GM21526 (cell line): Measurements from ENCODE around the gene RNF151.

Experiments
- ATAC-seq: cut with Tn5 transposase; IDR thresholded peaks from one replicate; pipeline ENCODE4 v1.9.1; 2021; ENCODE audit warnings: moderate library complexity; ENCODE audit not compliant: unreplicated experiment, low FRiP score

The RNF151 gene

DNA sequence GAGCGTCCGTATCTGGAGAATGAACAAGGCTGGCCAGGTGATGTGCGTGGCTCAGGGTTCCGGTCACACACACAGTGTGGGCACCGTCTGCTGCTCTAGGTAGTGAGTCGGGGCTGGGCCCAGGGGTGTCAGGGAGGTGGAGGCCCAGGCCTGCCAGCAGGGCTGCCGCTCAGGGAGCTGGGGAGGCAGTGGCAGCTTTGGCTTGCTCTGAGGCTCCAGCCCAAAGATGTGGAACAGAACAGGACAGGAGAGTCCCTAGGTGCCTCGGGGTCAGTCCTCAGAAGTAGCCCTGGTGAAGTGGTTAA, 9.5 kb downstream of the RNF151 start:
- no peak for ATAC-seq

DNA sequence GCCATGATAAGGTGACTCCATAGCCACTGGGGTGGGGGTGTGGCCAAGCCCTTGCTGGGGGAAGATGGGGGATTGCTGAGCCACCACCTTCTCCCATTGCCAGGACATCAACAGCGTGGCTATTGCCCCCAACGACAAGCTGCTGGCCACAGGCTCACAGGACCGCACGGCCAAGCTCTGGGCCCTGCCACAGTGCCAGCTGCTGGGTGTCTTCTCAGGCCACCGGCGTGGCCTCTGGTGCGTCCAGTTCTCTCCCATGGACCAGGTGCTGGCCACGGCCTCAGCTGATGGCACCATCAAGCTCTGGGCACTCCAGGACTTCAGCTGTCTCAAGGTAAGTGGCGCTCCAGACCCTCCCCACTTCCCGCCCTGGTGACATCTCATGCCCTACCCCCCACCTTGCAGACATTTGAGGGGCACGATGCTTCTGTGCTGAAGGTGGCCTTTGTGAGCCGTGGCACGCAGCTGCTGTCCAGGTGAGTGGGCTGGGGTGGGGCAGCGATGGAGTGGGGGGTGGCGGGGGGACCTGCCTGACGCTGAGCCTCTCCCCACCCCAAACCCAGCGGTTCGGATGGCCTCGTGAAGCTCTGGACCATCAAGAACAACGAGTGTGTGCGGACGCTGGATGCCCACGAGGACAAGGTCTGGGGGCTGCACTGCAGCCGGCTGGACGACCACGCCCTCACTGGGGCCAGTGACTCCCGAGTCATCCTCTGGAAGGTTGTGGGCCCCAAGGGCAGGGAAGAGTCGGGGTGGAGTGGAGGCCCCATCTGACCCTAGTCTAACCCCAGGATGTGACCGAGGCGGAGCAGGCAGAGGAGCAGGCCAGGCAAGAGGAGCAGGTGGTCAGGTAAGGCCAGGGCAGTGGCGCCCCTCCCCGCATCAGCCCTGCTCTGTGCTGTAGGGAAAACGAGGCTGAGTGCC, 10.6 kb downstream of the RNF151 start:
- ATAC-seq: no peak

DNA sequence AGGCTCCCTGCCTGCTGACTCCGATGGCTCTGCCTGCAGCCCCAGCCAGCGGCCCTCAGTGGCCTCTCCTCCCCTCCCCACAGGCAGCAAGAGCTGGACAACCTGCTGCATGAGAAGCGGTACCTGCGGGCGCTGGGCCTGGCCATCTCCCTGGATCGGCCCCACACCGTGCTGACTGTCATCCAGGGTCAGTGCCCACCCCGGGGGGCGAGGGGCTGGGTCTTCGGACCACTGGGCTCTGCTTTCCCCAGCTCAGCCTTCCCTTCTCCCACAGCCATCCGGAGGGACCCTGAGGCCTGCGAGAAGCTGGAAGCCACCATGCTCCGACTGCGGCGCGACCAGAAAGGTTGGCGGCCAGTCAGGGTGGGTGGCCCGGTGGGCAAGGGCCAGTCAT, 11.2 kb downstream of the RNF151 start:
- ATAC-seq: no peak

DNA sequence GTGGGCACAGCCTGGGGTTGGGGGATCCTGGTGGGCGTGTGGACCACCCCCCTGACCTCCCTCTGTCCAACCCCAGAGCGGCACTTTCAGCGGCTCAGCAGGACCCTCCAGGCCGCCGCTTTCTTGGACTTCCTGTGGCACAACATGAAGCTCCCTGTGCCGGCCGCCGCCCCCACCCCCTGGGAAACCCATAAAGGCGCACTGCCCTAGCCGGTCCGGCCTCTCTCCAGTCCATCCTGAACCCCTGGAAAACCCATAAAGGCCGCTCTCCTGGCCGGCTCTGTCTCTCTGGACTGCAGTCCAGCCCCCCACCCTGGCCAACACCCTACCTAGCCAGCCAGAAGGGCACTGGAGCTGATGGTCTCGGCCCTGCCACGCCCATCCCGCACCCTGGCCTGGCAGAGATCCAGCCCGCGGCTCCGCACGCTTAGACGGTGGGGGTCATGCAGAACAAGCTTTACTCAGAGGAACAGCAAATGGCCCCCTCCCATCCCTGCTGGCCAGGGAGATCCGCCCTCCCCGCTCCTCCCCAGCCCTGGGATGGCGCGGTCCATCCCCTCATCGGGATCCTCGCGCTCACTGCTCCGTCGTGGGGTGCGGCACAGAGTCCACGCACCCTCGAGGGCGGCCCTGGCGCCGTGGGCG, 11.9 kb downstream of the RNF151 start:
- no peak for ATAC-seq

DNA sequence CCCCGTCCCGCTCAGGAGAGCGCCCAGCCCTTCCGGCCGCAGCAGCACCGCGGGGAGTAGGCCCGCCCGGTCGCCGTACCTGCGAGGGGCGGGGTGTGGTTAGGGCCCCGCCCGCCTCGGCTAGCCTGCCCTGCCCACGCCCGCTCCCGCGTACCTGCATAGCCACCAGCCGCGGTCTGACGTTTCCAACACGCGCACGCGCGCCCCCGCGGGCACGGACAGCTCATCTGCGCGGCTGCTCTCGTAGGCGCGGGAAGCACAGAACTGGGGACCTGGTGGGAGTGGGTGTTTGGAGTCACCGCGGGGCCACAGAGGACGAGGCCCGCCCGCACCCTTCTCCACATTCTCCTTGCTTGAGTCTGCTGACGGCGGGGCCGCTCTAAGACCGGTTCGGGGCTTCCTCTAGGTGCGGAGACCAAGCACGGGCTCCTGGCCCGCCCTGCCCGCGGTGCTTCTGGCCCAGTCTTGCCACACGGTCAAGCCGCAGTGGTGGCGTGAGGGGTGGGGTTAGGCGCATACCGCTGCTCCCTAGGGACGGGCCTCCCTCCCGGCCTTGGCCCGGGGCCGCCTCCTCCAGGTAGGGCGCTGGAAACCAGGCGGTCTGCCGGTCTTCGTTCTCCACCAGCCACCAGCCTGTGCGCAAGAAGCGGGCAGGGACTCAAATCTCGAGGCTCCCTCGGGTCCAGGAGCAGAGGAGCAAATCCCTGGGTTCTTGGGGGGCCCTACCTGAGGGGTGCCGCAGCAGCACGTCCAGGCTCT, 12.8 kb downstream of the RNF151 start:
- ATAC-seq: no peak

DNA sequence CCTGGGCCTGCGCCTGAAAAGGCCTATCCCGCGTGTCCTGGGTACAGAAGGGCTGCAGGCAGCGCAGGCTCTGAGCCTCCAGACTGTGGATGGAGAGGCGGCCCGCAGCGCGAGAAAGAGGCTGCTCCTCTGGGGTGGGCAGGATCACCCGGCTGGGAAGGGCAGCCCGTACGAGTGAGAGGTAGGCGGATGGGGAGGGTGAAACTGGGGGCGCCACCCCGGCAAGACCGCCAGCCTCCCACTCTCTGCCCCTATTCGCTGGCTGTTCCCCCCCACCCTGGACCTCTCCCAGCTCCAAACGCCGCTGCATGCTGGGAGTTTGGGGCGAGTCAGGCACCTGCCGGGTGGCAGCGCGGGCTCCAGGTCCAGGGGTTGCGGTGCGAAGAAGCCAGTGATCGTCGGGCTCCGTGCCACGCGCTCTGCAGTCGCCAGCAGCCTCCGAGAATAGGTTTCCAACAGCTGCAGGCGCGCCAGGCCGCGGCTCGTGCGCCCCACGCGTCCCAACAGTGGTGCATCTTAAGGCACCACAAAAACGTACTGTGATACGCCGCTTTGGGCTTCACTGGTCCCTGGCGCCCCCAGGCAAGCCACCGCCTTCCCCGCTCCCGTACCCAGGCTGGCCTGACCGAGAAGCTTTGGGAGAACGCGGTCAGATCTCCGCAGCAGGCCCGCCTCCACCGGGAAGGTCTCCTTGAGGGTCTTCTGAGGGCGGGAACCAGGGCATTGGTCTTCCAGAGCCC, 13.5 kb downstream of the RNF151 start:
- no peak for ATAC-seq

DNA sequence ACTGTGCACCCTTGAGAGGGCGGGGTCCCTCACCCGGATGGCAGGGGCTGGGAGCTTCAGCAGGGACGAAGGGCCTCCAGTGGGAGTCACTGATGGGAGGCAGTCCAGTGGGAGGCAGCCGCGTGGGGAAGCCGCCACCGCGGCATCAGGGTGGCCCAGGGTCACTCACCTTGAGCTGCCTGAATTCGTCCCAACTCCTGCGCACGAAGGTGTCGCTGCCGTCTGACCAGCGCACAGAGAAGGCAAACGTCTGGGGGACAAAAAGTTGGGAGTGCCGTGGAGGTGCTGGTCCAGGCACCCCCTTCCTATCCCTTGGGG, 14.1 kb downstream of the RNF151 start:
- ATAC-seq: no peak

DNA sequence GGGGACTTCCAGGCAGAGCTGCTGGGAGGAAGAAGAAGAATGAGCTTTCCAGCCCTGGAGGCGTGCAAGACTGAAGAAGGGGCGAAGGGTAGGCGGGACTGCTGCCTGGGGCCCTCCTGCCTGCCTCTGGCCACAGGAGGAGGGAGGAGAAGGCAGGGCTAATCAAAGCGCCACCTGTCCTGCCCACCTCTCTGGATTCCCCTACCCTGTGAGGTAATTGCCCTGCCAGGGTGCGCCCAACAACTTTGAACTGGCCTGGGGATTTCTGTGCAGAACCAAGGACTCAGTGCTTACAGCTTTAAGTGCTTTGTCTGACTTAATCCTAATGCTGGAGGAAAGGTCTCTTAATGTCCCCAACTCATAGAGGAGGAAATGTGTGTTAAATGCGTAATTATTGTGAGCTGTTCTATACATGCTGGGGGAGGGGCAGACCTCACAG, 14.8 kb downstream of the RNF151 start, which contains the start of gene NOXO1:
NOXO1 (minus strand) TSS at position 72 of the 439 bp plus-strand sequence. CDS start 290 bp downstream, outside the sequence.
- ATAC-seq: no peak

DNA sequence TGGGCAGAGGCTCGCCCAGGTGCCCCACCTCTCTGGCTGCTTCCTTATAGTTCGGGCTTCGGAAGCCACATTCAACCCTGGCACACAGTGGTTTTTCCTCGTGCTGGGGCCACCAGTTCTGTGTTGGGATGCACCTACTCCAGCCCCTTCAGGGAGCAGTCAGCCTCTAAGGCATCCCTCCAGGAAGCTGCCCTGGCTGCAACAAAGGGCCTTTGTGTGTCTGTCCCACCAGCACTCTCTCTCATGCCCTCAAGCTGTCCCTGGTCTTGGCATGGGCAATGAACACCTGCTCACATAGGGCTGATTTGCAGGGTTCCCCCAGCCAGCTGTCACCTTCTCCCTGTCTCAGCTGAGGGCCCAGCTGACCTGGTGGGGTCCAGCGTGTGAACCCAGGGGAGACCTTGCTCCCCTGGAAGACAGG, 15.4 kb downstream of the RNF151 start:
- ATAC-seq: no peak

DNA sequence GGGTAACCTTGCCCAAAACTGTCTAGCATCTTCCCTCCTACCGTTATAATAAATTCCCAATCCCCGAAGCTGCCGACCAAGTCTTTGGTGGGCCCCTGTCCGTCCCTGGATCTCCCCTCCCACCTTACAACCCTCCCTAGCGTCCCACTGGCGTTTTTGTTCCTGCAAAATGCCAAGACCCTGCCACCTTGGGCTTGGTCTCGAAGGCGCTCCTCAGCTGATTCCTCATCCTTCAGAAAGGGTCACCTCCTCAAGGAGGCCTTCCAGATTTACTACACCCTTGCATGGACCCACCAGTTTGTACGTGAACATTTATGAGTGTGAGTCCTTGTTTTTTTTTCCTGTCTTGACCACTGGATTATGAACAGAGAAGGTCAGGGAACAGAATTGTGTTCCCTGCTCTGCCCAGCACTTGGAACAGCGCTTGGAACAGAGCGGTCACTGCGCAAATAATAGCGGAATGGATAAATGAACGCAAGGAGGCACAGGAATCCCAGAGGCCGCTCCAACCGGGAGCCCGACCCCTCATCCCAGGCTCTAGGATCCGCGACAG, 16.4 kb downstream of the RNF151 start:
- no peak for ATAC-seq

DNA sequence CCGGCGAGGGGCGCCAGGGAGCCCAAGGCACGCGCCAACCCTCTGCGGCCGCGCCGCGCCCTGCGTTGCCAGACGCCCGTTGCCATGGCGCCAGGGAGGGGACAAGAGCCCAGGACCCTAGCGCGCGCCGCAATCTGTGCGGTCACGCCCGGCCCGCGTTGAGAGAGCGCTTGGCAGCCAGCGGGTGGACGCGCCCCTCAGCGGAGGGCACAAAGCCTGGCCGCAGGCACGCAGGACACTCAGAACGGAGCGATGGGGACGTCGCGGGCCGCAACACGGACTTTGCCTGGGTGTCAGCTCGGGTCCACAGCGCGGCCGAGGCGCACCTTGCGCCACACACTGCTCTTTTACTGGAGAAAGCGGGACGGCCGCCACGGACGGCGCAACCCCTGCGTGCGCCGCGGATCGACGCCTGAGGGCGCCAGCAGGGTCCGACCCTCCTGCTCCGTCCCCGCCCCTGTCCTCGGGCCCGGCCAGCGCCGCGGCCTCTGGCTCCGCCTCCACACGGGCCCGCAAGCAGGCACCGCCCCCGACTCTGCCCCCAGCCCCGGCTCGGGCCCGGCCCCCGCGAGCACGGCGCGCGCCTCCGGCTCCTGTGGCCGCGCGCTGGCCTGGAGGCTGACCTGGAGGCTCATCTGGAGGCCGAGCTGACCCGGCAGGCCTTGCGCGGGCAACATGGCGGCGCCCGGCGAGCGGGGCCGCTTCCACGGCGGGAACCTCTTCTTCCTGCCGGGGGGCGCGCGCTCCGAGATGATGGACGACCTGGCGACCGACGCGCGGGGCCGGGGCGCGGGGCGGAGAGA, 17.1 kb downstream of the RNF151 start, which contains the start of gene GFER:
GFER (plus strand) TSS at position 650 of the 803 bp plus-strand sequence; CDS start at position 676, 26 bp downstream.
- ATAC-seq: peak; percentile 54

DNA sequence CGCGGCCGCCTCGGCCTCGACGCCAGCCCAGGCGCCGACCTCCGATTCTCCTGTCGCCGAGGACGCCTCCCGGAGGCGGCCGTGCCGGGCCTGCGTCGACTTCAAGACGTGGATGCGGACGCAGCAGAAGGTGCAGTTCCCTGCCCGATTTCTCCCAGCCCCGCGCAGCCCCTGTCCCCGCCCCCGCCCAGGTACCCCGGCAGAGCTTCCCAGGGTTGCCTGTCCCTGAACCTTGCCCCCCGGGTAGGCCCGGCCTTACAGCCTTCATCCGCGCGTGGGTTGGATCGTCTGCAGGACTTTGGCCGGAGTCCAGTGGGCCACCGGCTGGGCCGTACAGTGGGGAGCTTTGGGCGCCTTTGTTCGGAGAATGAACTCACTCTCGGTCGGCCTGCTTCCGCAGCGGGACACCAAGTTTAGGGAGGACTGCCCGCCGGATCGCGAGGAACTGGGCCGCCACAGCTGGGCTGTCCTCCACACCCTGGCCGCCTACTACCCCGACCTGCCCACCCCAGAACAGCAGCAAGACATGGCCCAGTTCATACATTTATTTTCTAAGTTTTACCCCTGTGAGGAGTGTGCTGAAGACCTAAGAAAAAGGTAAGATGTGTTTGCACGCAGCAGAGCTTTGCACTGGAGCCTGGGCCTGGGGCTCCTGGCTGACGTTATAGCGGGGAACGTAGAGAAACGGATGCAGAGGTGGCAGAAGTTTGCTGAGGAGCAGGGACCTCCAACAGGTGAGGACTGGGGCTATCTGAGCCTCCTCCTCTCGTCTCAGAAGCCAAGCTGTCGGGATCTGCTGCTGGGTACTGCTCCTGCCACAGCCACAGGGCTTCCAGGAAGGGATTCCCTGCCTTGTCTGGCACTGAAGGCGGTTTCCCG, 17.9 kb downstream of the RNF151 start:
- ATAC-seq: no peak

DNA sequence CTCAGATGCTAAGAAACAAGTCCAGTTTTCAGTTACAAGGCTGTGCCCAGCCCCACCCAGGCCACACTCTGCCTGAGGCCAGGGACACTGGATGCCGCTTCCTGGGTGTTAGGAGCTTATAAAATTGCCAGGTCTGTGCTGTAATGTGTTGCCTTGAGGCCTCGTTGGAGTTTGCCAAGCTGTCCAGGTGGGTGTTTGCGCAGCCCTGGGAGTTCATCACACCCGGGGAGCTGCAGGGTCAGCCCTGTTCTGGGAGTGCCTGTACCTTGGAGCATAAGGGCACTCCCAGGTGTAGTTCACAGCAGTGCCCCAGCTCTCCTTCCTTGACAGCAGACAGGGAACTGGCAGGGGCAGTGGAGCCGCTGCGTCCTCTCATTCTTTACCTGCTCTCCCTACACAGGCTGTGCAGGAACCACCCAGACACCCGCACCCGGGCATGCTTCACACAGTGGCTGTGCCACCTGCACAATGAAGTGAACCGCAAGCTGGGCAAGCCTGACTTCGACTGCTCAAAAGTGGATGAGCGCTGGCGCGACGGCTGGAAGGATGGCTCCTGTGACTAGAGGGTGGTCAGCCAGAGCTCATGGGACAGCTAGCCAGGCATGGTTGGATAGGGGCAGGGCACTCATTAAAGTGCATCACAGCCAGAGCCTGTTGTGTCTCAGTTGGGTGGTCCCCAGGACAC, 19.0 kb downstream of the RNF151 start:
- no peak for ATAC-seq

DNA sequence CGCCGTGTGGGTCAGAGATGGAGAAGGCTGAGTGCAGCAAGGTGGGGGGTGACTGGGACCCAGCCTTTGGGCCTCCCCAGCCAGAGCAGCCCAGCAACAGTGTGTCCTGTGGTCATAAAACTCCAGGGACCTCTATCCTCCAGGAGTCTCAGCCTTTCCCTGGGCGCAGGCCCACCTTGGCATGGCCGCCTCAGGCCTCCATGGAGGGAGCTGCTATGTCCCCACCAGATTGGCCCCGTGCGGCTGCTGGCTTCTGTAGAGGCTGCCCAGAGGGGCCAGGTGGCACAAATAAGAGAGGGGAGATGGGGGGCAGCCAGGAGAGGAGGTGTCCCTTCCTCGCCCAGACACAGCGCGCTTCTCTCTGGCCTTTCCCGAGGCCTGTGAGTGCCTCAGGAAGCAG, 20.5 kb downstream of the RNF151 start:
- no peak for ATAC-seq

DNA sequence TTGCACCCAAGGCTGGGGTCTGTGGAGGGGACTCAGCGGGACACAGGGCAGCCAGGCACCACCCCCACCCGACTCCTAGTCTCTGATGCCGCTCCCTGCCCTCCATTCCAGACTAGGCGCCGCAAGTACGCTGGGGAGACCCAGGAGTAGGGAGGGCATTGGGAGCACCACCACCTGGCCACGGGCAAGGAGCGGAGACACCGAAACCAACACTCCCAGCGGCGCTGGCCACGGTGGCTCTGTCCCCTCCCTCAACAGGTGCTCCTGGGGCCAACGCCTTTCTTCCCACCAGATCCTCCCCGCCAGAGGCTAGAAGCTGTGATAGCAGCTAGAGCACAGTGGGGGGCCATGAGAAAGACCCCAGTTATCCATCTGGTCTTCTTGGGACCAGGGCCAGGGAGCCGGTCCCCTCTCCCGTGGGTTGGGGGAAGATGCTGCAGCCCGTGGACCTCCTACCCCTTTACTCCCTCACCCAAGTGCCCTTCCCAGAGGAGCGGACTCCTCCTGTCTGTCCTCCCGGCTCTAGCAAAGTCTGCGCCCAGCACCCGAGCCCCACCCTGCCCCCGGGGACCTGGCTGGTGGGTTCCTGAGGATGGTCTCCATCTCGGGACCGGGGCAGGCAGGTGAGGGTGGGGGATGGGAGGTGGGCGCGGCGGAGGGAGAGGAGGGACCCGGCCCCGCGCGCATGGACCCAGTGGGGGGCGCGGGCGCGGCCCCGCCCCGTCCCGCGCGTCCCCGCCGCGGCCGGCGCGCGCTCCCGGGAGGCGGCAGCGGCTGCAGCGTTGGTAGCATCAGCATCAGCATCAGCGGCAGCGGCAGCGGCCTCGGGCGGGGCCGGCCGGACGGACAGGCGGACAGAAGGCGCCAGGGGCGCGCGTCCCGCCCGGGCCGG, 22.8 kb downstream of the RNF151 start, which contains the start of gene SYNGR3:
SYNGR3 (plus strand) TSS at position 762 of the 892 bp plus-strand sequence. CDS start 133 bp downstream, outside the sequence.
- ATAC-seq: no peak

DNA sequence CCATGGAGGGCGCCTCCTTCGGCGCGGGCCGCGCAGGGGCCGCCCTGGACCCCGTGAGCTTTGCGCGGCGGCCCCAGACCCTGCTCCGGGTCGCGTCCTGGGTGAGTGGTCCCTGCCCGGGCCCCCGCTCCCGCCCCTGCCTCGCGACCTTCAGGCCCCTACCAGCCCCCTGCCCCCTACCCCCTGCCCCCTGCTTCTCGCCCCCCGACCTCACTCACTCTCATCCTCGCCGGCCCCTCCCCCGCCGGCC, 23.4 kb downstream of the RNF151 start:
- ATAC-seq: no peak
